IPS DF 19.7 (cell line): Measurements from ENCODE around the gene RASAL2.
"Not testable (repeated sequence)": the region's sequence is repeated elsewhere in the genome, so short reads cannot be mapped to it uniquely, and the experiment has no call there.

Source experiments
- DNase-seq: peaks from one replicate; pipeline ENCODE4 v3.0.0-alpha.2; 2013; ENCODE audit warnings: low read depth, low spot score

RASAL2 gene

GRCh38 chr1:178165196-178165595, 71.3 kb downstream of the RASAL2 start:
- no peak for DNase-seq

DNA sequence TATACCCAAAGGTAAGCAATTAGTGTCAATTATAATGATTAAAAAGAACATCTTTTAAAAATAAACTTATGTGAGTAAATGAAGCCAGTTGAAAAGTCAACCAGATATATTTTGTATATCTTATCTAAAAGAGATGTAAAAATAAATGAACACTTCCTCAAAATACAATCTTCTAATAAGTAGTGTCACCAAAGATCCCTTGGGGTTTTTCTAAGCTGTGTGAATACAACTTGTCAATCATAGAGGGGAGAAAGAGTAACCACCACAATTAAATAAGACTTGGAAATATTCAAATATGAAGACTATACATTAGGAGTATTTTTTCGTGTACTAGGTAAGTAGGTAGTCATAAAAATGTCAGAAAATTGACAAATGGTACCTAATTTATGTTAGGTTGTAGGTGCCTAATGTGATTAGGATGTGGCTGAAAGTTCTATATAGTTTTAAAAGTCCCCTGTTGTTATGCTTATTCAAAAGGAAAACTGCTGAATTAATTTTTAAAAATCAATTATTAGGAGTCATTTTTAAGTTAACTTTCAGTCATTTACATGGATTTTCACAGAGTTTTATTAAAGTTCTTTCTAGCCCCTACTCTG, 72.6 kb downstream of the RASAL2 start:
- DNase-seq: no peak

GRCh38 chr1:178168536-178168935, 74.6 kb downstream of the RASAL2 start:
- no peak for DNase-seq

DNA sequence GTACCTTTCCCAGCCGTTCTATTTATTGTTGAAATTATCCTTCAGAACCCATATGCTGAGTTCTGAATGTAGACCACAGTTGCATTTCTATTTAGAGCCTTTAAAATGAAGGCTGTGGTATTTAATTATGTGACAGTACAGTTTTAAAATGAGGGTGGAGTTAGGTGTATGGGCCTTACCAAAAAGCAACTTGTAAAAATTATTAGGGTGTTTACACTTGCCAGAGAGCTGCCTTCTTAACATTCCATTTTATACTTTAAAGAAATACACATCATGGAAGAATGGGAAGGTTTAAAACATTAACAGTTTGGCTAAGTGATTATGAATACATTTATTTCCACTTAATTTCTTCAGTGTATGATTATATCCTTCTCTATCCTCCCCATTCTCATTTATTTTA, 75.7 kb downstream of the RASAL2 start:
- DNase-seq: no peak

DNA sequence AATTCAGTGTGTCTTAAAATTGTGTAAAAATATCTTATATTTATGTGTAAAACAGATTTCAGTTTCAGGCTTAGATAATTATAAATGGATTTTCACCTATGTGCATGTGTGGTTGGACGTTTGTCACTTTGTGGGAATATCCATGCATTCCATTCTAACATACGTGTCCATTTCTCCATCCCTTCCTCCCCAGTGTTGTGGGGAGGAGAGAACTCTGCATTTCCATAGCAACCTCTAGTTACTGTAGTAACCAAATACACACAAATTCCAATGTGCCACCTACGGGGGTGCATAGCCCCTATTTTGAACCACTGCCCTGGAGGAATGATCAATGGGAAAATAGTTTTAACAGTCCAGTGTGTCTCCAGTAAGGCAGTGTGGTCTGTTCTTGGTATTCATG, 79.0 kb downstream of the RASAL2 start:
- DNase-seq: no peak

- no peak for DNase-seq
Measured at GRCh38 chr1:178174539-178174938, 80.6 kb downstream of the RASAL2 start.

- DNase-seq: no peak
Measured at GRCh38 chr1:178180405-178180804, 86.5 kb downstream of the RASAL2 start.

- no peak for DNase-seq
Measured at GRCh38 chr1:178183796-178184195, 89.9 kb downstream of the RASAL2 start.

DNA sequence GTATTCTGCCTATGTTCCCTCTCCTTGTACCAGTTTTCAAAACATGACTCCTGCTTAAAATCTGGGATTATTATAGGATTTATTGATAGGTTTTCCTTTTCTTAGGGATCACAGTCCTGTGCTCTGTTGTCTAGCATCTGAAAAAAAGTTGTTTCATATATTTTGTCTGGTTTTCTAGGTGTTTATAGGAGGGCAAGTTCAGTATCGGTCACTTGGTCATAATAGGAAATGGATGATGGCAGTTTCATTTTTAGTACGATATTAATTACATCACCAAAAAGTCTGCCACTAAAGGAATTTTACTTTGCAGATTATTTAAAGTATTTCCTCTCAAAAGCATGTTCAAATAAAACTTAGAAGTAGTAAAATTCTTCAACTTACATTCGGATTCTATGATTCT, 94.4 kb downstream of the RASAL2 start:
- no peak for DNase-seq

GRCh38 chr1:178189814-178190213, 95.9 kb downstream of the RASAL2 start:
- DNase-seq: peak; percentile 40

DNA sequence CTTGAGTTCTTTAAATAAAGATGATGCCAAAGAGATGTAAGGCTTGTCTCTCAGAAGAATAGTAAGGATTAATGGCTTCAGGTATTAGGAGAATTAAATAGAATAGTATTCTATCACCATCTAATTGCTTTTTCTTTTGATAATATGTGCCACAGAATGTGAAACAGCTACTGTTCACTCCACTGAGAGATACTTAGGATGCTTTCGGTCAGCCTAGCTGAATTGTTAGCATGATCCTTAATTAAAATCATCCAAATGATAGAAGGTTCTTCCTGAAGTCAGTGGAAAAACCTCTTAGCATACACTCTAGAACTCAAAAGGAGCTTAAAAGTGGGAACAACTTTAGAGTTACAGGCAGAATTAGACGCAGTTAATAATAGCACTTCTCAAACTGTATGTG, 97.0 kb downstream of the RASAL2 start:
- no peak for DNase-seq

- no peak for DNase-seq
Measured at GRCh38 chr1:178192686-178193085, 98.8 kb downstream of the RASAL2 start.

- DNase-seq: no peak
Measured at GRCh38 chr1:178196631-178197030, 102.7 kb downstream of the RASAL2 start.

DNA sequence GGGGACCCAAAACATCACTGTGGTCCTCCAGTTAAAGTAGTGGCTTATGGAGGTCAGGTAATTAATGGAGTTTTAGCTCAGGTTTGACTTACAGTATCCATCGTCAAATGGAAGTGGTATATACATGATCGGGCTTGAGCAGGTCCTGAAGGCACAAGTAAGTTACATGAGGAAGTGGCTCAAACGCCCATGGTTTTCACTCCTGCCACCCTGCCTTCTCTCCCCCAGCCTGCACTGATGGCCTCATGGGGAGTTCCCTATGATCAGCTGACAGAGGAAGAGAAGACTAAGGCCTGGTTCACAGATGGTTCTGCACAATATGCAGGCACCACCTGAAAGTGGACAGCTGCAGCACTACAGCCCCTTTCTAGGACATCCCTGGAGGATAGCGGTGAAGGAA, 108.2 kb downstream of the RASAL2 start:
- DNase-seq: not testable (repeated sequence)

DNA sequence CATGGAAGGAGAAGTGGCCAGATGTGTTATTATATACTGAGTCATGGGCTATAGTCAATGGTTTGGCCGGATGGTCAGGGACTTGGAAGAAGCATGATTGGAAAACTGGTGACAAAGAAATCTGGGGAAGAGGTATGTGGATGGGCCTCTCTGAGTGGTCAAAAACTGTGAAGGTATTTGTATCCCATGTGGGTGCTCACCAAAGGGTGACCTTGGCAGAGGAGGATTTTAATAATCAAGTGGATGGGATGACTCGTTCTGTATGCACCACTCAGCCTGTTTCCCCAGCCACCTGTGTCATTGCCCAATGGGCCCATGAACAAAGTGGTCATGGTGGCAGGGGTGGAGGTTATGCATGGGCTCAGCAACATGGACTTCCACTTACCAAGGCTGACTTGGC, 108.6 kb downstream of the RASAL2 start:
- not testable (repeated sequence) for DNase-seq

DNA sequence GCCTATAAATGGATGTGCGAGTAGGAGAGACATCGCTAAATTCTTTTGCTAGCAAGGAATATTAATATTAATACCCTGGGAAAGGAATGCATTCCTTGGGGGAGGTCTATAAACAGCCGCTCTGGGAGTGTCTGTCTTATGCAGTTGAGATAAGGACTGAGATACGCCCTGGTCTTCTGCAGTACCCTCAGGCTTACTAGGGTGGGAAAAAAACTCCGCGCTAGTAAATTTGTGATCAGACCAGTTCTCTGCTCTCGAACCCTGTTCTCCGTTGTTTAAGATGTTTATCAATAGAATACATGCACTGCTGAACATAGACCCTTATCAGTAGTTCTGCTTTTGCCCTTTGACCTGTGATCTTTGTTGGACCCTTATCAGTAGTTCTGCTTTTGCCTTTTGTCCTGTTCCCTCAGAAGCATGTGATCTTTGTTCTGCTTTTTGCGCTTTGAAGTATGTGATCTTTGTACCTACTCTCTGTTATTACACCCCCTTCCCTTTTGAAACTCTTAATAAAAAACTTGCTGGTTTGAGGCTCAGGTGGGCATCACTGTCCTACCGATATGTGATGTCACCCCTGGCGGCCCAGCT, 114.5 kb downstream of the RASAL2 start:
- DNase-seq: not testable (repeated sequence)

DNA sequence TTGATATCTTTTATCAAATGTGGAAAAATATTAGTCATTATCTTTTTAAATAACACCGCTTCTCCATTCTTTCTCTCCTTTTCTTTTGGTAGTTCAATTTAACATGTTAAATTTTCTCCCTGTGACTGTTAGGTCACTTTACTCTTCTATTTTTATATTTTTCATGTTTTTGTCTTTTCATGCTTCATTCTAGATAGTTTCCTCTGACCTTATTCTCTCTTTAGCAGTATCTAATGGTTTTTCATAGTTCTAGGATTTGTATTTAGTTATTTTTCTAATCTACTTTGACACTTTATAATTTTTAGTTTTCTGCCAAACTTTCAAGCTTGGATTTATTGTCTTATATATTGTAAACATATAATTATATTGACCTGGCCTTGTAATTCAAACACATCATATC, 116.0 kb downstream of the RASAL2 start:
- no peak for DNase-seq

- DNase-seq: no peak
Measured at GRCh38 chr1:178218550-178218949, 124.6 kb downstream of the RASAL2 start.

DNA sequence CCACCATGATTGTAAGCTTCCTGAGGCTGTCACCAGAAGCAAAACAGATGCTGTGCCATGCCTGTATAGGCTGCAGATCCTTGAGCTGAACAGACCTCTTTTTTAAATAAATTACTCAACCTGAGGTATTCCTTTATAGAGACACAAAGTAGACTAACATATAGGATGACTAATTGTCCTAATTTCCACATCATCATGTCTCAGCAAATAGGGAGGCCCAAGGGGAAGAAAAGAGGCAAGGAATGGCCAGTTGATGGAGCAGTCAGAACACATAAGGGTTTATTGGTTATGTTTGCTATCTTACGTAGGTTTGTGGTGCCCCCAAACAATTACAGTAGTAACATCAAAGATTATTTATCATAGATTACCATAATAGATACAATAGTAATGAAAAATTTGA, 126.2 kb downstream of the RASAL2 start:
- DNase-seq: no peak

DNA sequence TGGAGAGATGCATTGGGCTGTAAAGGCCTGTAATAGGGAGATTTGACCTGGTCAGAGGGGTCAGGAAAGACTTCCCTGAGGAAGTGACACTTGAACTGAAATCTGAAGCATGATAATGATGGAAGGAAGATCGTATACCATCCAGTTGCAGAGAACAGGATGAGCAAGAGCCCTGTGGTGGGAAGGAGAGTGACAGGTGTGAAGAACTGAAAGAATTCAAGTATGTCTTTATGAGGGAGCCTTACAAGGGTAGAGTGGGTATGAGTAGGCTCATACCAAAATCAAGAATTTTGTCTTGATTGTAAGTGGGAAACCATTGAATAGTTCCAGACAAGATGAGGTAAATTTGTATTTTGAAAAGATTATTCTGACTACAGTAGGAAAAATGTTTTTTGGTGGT, 129.4 kb downstream of the RASAL2 start:
- DNase-seq: no peak

DNA sequence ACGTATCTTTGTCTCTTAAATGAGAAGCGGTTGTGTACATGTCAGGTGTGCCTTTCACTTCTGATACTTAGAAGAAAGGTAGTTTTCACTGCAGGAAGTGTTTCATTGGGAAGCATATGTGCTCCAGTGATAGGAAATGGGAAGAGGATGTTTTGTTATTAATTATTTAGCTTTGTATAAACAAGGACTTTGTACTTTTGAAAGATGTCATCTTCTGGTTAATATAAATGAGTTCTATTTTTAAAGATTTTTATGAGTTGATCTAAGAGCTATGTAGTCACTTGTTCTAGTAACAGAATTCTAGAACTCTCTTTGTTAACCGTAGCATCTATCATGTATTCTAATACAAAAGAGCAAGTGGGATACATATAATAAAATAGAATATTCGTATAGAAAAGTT, 130.5 kb downstream of the RASAL2 start:
- DNase-seq: no peak

DNA sequence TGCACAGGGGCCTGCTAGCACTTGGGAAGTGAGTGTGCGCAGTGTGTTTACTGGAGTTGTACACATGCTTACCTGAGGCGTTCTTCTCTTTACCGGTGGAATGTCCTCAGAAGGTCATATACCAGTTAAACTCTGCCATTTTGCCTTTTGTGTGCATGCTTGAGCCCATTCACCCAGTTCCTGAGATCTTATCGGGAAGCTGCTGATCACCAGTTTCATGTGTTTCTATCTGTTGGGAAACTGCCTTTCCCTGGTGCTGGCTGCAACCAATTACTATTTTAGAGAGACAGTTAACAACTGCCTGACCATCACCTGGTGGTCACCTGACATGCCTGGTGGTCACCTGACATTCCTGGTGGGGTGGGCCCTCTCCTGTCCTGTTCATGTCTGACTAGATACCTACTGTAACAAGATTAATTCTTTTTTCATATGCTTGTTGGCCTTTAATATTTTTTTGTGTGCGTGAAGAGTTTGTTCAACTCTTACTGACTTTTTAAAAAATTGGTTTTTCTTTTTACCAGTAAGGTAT, 137.0 kb downstream of the RASAL2 start:
- DNase-seq: no peak

- DNase-seq: no peak
Measured at GRCh38 chr1:178232108-178232507, 138.2 kb downstream of the RASAL2 start.

DNA sequence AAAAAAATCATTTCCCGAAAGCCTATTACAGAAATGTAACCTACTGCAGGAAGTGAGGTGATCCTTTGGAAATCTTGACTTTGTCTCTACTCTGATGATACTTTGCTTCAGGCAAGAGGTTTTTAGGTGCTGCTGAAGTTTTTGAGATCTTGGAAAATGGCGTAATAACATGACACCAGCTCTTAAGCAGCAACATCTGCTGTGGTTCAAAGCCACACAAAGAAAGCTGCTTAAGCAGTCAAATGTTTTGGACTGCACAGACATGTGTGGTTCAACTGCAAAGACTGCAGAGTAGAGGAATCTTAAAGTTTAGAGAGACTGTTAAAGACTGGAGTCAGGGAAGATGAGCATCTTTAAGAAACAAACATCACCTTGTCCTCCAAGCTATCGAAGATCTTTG, 139.0 kb downstream of the RASAL2 start:
- DNase-seq: no peak
